Testis (tissue), 2 donors: ENCODE measurements around the gene ARSJ.

ENCODE experiments used
- POLR2A ChIP-seq: fragments of 450-650 bp; IDR thresholded peaks from one replicate; pipeline ENCODE4 v1.6.1; 2017; ENCODE audit warnings: antibody characterized with exemption, mild to moderate bottlenecking, moderate library complexity
- TF ChIP-seq, protein P1 (sequence below), 3 experiments: fragments of 450-650 bp in 2 of 3; fragments of 200-600 bp in 1 of 3; sonication (generic) in 1 of 3; IDR thresholded peaks; one replicate each; pipeline ENCODE4 v1.5.1; 2016 to 2019; ENCODE audit warnings: antibody characterized with exemption in 3 of 3, mild to moderate bottlenecking in 2 of 3, moderate library complexity in 1 of 3

DNA sequence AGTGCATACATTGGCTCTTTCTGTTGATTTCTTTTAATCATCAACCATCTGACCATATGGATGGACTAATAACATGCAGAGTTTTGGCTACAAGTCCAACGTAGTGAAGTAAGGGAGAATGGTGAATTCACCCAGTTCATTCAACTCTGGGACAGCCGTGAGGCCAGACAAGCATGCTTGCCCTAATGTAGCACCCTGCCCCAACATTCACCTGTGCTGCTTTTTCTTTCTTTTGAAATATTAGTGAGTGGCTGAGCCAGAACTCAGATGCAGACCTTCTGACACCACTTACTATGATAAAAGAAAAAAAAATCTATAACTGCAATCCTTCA, 17.5 kb downstream of the ARSJ start:
- TF ChIP-seq, protein P1, sequence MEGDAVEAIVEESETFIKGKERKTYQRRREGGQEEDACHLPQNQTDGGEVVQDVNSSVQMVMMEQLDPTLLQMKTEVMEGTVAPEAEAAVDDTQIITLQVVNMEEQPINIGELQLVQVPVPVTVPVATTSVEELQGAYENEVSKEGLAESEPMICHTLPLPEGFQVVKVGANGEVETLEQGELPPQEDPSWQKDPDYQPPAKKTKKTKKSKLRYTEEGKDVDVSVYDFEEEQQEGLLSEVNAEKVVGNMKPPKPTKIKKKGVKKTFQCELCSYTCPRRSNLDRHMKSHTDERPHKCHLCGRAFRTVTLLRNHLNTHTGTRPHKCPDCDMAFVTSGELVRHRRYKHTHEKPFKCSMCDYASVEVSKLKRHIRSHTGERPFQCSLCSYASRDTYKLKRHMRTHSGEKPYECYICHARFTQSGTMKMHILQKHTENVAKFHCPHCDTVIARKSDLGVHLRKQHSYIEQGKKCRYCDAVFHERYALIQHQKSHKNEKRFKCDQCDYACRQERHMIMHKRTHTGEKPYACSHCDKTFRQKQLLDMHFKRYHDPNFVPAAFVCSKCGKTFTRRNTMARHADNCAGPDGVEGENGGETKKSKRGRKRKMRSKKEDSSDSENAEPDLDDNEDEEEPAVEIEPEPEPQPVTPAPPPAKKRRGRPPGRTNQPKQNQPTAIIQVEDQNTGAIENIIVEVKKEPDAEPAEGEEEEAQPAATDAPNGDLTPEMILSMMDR (IDR thresholded peaks at IDR 0.05): no peak
- TF ChIP-seq POLR2A: no peak
